Measurements from ENCODE around the gene ERP44. TPM values are rescaled to one million over a fixed set of nuclear protein-coding genes. Genes with fewer than 3 reads are reported as not detected.
"Not testable (repeated sequence)": the region's sequence is repeated elsewhere in the genome, so short reads cannot be mapped to it uniquely, and the experiment has no call there.

Gene ERP44
- total RNA-seq, 1 donor, result 4.8 TPM

DNA sequence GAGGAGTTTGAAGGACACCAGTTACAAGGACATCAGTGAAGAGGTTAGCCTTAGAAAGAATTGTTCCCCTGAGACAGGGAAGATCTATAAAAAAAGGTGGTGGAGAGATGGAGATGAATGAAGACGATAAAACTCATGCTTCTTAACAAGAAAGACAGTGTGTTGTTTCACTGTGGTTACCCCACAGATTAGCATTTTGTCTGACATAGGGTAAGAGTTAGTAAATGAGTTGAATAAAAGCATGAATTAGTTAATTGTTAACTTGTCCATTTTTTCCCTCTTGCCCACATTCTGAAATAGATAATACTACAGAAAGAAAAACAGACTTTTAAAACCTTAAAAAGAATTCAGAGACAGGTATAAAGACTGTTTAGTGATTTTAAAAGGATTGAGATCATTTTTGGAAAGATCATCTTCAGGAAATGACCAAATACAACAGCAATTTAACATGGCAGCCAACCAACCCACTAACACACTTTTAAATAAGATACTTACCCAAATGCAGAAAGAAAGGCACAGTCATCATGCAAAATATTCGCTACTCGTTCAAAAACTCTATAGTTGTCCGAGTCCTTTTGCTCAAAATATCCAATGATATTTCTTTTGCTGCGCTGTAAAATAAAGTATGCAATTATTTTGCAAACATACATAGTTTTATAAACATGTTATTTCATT, 78.5 kb downstream of the ERP44 start:
- DNase-seq (ENCODE audit: low read depth in 2 of 3, low spot score in 2 of 3), result no peak

DNA sequence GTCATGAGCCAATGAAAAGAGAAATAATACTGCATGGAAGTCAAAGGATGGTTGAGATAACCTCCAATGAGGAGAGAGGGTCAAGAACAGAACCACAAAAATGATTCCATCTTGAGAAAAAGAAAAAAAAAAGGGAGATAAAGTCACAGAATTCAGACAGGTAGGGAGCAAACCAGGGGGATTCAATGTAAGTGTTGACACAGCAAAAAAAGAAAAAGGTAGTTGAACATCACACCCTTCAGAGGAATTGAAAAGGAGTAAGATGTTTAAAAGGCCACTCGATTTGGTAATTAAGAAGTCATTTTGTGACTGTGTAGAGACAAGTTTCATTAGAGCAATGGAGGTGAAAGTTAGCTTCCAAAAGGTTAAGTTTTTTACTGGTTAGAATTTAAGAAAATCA, 79.3 kb downstream of the ERP44 start:
- DNase-seq (ENCODE audit: low read depth in 2 of 3, low spot score in 2 of 3), result no peak

DNA sequence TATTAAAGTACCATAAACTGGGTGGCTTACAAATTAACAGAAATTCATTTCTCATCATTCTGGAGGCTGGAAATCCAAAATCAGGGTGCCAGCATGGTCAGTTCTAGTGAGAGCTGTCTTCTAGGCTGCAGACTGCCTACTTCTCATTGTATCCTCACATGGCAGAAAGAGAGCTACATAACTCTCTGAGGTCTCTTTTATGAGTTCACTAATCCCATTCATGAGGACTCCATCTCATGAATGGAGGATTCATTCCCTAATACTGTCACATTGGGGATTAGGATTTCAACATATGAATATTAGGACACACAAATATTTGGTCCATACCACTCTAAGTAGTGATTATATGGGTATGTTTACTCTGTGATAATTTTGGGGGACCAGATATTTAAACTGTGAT, 84.0 kb downstream of the ERP44 start:
- no peak for DNase-seq (ENCODE audit: low read depth in 2 of 3, low spot score in 2 of 3)

DNA sequence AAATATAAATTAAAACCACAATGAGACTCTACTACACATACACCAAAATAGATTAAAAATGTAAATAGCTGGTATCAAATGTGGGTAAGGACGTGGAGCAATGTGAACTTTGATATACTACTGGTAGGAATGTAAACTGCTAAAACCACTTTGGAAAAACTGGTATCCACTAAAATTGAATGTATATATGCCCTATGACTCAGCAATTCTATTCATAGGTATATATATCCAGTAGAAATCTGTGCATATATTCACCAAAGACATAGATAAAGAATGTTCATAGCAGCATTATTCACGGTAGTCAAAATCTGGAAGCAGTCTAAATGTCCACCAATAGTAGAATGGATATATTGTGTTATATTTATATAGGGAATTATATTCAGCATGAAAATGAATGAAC, 85.2 kb downstream of the ERP44 start:
- DNase-seq (ENCODE audit: low read depth in 2 of 3, low spot score in 2 of 3), result no peak

DNA sequence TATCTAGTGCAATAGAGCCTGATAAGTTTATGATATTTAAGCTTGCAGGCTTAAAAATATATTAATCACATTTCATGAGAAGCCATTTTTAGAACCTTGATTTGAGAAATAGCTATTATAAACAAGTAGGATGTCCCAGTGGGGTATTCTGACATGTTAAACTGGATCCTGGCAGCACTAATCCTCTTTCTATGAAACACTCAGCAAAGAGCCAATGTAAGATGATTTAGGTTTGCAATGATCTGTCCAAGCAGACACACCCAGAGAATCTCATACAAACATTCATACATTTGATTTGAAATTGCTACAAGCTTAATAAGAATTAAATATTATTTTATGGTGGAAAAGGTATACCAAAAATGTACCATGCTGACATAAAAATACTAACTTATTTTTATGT, 86.5 kb downstream of the ERP44 start:
- no peak for DNase-seq (ENCODE audit: low read depth in 2 of 3, low spot score in 2 of 3)

DNA sequence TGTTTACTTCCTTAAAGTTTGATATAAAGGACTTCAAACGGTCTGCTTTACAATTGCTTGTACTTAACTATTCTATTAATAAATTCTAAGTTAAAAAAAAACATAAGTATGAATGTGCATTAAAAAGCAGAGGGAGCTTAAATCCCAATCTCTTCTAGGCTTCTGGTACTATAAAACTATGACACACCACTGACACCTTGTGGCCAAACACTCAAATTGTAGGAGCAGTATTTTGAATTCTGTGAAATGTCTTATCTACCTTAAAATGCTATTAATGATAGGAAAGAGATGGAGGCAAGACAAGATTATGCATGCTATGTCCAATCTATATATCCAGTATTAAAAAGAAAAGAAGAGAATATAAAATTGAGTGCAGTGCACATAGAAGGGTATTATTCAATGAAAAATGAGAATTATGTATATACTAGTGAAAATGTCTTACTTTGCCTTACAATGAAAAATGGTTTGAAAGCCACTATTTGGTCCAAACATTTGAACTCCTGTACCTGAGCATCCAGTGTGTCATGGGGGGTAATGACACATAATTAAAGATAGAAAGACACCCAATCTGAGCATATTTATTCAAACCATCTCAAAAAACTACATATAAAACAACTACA, 87.6 kb downstream of the ERP44 start:
- peak; percentile 5 to 77 (median 61) for DNase-seq (ENCODE audit: low read depth in 2 of 3, low spot score in 2 of 3)

DNA sequence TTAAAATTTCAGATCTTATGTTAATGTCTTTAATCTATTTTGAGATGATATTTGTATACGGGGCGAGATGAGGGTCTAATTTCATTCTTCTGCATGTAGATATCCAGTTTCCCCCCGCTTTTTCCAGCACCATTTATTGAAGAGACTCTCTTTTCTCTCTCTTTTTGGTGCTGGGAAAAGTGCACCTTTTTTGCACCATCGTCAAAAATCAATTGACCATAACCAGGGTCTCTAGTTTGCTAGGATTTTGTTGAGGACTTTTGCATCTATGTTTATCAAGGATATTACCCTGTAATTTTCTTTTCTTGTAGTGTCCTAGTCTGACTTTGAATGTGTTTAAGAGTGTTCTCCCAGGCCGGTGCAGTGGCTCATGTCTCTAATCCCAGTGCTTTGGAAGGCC, 99.0 kb downstream of the ERP44 start:
- DNase-seq (ENCODE audit: low read depth in 2 of 3, low spot score in 2 of 3), result no peak

DNA sequence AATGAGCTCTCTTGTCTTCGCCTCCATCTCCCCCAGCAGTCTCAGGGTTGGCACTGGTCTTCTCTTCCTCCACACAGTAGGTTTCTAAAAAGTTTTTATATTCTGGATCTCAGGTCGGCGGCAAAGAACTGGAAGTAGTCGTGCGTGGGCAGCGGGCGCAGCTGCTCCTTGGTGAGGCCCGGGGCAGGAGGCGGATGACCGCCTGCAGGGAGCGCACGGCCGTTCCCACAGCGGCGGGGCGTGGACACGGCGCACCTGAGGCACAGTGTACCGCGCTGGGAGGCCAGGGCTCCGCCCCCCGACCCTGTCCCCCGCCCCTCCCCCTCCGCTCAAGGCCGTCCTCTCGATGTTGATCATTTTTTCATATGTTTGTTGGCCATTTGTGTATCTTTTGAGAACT, 99.9 kb downstream of the ERP44 start:
- no peak for DNase-seq (ENCODE audit: low read depth in 2 of 3, low spot score in 2 of 3)

DNA sequence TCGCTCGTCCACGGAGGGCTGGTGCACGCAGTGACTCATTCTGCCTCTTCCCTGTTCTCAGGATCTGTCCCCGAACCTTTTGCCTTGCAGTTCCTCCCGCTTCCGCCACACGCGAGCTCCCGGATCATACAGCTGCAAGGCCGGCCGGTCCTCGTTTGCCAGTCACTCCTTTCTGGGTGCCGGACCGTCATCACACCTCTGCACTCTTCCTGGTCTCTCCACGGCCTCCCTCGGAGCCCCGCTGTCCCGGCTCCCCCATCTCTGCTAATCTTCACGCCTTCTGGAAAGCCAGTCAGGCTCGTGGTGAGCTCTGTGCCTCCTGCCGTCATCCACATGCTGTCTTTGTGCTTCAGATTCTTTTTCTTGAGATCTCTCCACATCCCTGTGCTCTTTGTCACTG, 100.5 kb downstream of the ERP44 start:
- DNase-seq (ENCODE audit: low read depth in 2 of 3, low spot score in 2 of 3), result no peak

DNA sequence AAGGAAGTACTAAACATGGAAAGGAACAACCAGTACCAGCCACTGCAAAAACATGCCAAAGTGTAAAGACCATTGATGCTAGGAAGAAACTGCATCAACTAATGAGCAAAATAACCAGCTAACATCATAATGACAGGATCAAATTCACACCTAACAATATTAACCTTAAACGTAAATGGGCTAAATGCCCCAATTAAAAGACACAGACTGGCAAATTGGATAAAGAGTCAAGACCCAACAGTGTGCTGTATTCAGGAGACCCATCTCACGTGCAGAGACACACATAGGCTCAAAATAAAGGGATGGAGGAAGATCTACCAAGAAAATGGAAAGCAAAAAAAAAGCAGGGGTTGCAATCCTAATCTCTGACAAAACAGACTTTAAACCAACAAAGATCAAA, 108.3 kb downstream of the ERP44 start:
- DNase-seq (ENCODE audit: low read depth in 2 of 3, low spot score in 2 of 3), result not testable (repeated sequence)

DNA sequence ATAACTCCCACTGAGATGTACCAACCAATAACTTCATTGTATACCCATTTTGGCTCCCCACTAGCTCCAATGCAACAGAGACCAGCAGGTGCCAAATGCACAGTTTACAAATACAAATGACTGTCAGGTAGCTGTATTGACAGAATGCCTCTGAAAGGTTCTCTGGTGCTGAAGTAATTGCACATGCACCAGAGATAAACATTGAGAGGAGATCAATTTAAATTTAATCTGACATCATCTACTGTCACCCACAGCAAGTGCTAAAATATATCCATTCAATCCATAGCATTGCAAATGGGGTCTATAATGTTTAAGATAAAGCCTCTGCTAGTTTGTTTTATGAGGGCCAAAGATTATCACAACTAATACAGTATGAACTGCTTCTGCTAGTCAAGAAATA, 112.2 kb downstream of the ERP44 start:
- DNase-seq (ENCODE audit: low read depth in 2 of 3, low spot score in 2 of 3), result no peak

DNA sequence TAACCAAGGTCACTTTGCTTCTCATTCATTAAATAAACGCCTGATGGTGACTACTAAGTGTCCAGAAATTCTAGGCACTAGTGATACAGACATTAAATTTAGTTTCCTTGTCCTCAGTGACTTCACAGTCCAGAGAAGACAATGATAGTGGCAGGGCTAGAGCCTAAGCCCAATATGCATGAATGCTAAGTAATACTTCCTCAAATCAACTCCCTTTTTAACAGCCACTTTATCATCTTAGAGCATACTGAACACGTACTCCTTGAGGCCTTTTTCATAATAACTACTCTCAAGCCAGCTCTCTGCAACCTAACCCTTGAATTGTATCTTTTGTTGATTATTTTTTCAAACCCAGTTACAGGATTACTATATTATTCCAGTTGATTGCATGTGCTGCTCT, 118.2 kb downstream of the ERP44 start:
- peak in 2 of 3 donors; percentile 10 to 29 for DNase-seq (ENCODE audit: low read depth in 2 of 3, low spot score in 2 of 3)

DNA sequence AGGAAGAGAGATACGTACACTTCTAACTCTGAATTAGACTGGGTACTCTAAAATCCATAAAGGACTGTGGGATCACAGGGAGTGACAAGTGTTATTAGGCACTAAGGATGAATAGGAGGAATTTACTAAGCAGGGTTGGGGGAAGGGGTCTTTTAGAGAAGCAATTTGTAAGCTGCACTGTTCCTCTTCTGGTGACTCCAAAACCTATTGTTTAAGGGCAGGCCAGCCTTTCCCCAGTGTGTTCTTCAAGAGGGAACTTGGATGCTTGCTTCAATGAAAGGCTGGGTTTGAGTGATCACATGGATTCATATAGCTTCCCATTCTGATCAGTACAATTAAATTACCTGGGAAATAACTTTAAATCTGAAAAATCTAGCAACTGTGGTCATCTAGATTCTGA, 120.6 kb downstream of the ERP44 start:
- no peak for DNase-seq (ENCODE audit: low read depth in 2 of 3, low spot score in 2 of 3)

DNA sequence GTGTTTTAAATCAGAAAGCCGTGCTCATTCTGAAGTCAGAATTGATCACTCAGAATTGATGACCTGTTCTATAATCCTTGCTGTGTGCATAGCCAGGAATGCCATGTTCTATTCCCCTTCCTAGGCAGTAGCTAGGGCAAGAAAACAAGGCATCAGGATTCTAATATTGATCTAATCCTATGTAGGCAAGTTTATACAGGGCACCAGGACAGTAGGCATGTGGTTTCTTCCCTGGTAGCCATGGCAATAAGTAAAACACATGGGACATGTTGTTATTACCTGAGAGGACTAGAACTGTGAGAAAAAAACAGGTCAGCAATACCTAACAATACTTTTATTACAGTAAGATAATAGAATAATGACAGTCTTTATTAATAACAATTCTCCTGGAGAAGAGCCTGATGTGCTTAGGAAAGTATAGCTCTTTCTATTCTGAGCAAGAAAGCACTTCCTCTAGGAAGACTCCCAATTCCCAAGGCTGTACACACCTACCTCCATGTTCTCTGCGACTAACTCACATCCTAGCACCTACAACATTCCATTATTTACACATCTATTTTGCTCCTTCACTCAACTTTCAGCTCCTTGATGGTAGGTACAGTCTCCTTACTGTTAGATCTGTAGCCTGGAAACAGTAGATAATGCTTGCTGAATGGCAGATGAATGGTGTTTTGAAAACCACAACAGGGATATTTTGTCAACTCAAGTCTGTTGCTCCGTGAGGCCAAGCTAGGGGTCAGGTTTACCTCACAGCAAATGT, 121.6 kb downstream of the ERP44 start:
- no peak for DNase-seq (ENCODE audit: low read depth in 2 of 3, low spot score in 2 of 3)

DNA sequence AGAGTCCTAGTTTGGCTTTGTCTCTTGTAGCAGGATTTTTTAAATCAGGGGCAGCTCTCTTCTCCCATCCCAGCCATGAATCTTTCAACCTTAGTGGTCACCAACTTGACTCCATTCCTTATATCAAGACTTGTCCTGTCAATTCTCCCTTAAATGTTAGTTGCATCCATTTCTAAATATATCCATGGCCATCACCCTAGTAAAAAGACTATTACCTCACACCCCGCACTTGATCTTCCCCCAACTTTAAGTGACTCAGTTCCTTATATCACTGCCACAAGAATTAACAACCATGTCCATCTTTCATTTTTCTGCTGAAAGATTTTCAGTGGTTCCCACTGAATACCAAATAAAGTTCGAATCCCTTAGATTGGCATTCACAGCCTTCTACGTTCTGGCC, 125.3 kb downstream of the ERP44 start:
- DNase-seq (ENCODE audit: low read depth in 2 of 3, low spot score in 2 of 3), result no peak

DNA sequence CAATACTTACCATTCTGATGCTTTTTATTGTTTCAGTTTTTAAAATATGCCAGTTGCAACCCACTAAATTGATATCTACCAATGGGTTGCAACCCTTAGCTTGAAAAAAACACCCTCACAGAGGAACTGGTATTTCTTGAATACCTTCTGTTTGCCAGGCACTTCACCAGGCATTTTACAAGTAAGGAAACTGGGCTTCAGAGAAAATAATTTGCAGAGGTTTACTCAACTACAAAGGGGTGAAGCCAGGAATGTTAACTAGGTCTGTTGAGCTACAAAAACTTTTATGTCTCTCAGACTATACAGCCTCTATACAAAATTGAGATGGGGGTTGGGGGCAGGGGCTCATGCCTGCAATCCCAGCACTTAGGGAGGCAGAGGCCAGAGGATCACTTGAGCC, 127.4 kb downstream of the ERP44 start:
- no peak for DNase-seq (ENCODE audit: low read depth in 2 of 3, low spot score in 2 of 3)

DNA sequence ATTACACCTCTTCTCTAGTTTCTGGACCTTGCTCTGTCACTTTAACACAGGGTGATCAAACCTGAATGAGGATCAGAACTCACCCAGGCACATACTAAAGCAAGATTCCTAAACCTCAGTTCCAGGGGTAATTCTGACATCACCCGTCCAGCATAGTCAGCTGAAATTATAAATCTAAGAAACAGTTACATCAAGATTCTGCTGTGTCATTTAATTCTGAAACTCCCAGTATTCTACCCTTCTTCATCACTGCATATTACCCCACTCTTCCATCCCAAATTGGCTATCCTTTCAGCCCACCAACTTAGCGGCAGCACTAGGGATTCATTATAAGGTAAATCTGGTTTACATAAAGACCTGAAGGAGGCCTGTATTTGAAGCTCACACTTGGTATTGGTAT, 128.3 kb downstream of the ERP44 start:
- DNase-seq (ENCODE audit: low read depth in 2 of 3, low spot score in 2 of 3), result no peak

DNA sequence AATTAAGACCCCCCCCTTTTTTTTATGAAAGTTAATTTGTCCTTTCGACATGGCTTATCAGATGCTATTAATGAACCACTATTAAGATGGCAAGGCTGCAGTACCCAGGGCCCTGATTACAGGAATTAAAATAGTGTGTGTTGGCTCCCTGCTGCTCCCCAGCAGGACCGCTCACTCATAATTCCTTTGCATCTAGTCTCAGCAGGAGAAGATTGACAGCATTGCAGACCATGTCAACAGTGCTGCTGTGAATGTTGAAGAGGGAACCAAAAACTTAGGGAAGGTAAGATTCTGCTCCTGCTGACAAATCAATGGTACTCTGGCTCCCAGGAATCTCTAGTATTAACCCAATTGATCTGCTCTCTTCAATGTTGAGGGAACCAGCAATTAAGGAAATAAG, 131.3 kb downstream of the ERP44 start:
- DNase-seq (ENCODE audit: low read depth in 2 of 3, low spot score in 2 of 3), result no peak

DNA sequence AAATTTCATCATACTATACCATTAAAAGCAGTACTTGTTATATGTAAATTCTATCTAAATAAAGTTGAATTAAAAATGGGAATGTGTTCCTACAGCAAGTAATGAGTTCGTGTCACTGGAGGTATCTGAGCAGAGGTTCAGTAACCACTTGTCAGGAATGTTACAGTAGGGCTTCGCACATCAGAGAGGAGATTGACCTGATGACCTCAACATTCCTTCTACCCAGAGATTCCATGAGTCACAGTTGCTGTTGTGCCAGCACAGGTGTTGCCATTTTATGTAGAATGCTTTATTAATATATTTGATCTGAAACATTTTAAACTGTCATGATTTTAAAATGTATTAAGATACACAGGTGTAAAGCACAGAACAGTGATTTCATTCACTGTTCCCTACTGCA, 132.1 kb downstream of the ERP44 start:
- no peak for DNase-seq (ENCODE audit: low read depth in 2 of 3, low spot score in 2 of 3)

DNA sequence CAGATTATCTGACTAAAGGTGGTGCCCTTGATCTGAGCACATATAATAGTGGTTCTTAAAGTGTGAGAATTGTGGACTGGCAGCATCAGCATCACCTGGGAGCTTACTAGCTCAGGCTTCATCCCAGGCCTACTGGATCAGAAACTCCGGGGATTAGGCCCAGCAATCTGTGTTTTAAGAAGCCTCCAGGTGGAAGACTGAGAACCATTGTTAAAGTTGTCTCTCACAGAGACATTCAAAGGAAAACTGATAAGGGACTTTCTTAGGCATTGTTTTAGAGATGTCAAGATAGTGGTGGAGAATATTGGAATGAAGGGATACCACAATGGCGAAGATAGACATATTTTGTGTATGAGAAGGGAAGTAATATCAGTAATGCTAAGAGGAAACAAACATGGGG, 132.8 kb downstream of the ERP44 start:
- no peak for DNase-seq (ENCODE audit: low read depth in 2 of 3, low spot score in 2 of 3)

DNA sequence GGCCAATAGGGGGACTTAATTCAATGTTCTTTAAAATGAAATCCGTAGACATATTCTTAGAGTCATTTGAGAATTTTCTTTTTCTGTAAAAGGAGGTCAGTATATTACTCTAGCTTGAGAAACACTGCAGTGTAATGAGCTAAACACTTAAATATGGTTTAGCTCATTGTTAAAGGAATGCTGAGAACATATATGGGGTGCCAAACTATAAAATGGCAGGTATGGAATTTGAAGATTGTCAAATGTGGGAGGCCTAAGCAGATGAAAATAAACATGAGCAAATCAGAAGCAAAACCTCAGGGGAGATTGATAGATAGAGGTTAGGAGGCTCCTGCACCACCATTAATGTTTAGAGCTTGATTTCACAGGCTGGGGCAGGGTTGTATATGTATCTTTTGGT, 134.5 kb downstream of the ERP44 start:
- DNase-seq (ENCODE audit: low read depth in 2 of 3, low spot score in 2 of 3), result no peak

DNA sequence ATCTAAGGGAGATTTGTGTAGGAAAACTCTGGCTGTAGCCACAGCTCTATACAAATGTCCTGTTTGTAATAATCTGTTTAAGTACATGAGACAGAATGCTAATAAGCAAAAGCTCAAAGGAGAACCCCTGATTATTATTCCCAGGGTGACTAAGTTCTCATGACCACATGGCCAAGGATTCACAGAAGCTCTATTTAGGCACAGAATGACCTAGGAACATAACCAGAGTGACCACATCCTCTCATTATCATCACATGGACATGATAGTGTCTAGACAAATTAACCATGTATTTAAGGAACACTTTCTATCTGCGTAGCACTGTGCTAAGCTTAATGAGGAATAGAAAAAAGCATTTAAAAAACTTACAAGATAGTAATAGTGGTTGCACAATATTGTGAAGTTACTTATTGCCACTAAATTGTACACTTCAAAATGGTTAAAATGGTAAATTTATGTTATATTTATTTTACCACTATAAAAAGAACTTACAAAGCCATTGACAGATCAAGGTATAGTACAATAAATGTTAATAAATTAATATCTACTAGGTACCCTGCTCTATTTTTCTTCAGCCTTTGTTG, 136.0 kb downstream of the ERP44 start:
- DNase-seq (ENCODE audit: low read depth in 2 of 3, low spot score in 2 of 3), result no peak
